ENCODE results near the gene COA1. TPM values are rescaled to one million over a fixed set of nuclear protein-coding genes. Genes with fewer than 3 reads are reported as not detected.
A peak's percentile ranks its signal among the peaks of the same experiment; 100 is the strongest.

Gene COA1
- polyA plus RNA-seq, 3 donors: 62.5 to 75.0 (median 74.5) TPM

- DNase-seq (ENCODE audit: low read depth in 3 of 3, low spot score in 2 of 3): no peak
These were observed 70.4 kb downstream of the COA1 start for GRCh38 chr7:43658718-43659548.

- DNase-seq (ENCODE audit: low read depth in 3 of 3, low spot score in 2 of 3): no peak
These were observed 72.3 kb downstream of the COA1 start for GRCh38 chr7:43656997-43657396.

GRCh38 chr7:43655584-43655983, 73.7 kb downstream of the COA1 start:
- no peak for DNase-seq (ENCODE audit: low read depth in 3 of 3, low spot score in 2 of 3)

- no peak for DNase-seq (ENCODE audit: low read depth in 3 of 3, low spot score in 2 of 3)
These were observed 75.3 kb downstream of the COA1 start for GRCh38 chr7:43653891-43654504.

- DNase-seq (ENCODE audit: low read depth in 3 of 3, low spot score in 2 of 3): no peak
These were observed 75.9 kb downstream of the COA1 start for GRCh38 chr7:43653466-43653865.

GRCh38 chr7:43652364-43652763, 77.0 kb downstream of the COA1 start:
- no peak for DNase-seq (ENCODE audit: low read depth in 3 of 3, low spot score in 2 of 3)

GRCh38 chr7:43650457-43651052, 78.8 kb downstream of the COA1 start:
- no peak for DNase-seq (ENCODE audit: low read depth in 3 of 3, low spot score in 2 of 3)

GRCh38 chr7:43649755-43650274, 79.5 kb downstream of the COA1 start:
- no peak for DNase-seq (ENCODE audit: low read depth in 3 of 3, low spot score in 2 of 3)

- DNase-seq (ENCODE audit: low read depth in 3 of 3, low spot score in 2 of 3): no peak
These were observed 80.6 kb downstream of the COA1 start for GRCh38 chr7:43648473-43649406.

- no peak for DNase-seq (ENCODE audit: low read depth in 3 of 3, low spot score in 2 of 3)
These were observed 81.5 kb downstream of the COA1 start for GRCh38 chr7:43647673-43648472.

GRCh38 chr7:43647339-43647672, 82.0 kb downstream of the COA1 start:
- no peak for DNase-seq (ENCODE audit: low read depth in 3 of 3, low spot score in 2 of 3)

GRCh38 chr7:43646603-43647338, 82.6 kb downstream of the COA1 start:
- no peak for DNase-seq (ENCODE audit: low read depth in 3 of 3, low spot score in 2 of 3)

GRCh38 chr7:43645699-43646226, 83.6 kb downstream of the COA1 start:
- DNase-seq (ENCODE audit: low read depth in 3 of 3, low spot score in 2 of 3): no peak

GRCh38 chr7:43643846-43644245, 85.5 kb downstream of the COA1 start:
- DNase-seq (ENCODE audit: low read depth in 3 of 3, low spot score in 2 of 3): no peak

- DNase-seq (ENCODE audit: low read depth in 3 of 3, low spot score in 2 of 3): no peak
These were observed 86.3 kb downstream of the COA1 start for GRCh38 chr7:43642897-43643630.

GRCh38 chr7:43640679-43641078, 88.6 kb downstream of the COA1 start:
- no peak for DNase-seq (ENCODE audit: low read depth in 3 of 3, low spot score in 2 of 3)

- peak; percentile 27 to 38 (median 33) for DNase-seq (ENCODE audit: low read depth in 3 of 3, low spot score in 2 of 3)
These were observed 89.3 kb downstream of the COA1 start for GRCh38 chr7:43639858-43640491.
